GM13976 (cell line): ENCODE results near the gene HTR5A.

Experiments
- DNase-seq: peaks from one replicate; pipeline ENCODE4 v3.0.0; 2012; ENCODE audit warnings: low spot score
- CTCF ChIP-seq: IDR thresholded peaks from 2 replicates; pipeline ENCODE4 v1.5.1; 2012; ENCODE audit warnings: borderline replicate concordance, mild to moderate bottlenecking; ENCODE audit not compliant: insufficient read depth; ENCODE audit errors: extremely low read depth, missing control alignments, control extremely low read depth
- in situ Hi-C: fragments of 300-500 bp; cut with MboI; formaldehyde crosslinking; loops from one replicate; pipeline ENCODE4 v1.12.0; 2022; ENCODE audit warnings: low sequenced_read_pairs, mixed read lengths, inconsistent platforms; ENCODE audit not compliant: unreplicated experiment

HTR5A gene

GRCh38 chr7:155059703-155060102 is 10.4 kb upstream of the HTR5A start:
- no peak for TF ChIP-seq CTCF
- in situ Hi-C loops = no loop called here
- no peak for DNase-seq

DNA sequence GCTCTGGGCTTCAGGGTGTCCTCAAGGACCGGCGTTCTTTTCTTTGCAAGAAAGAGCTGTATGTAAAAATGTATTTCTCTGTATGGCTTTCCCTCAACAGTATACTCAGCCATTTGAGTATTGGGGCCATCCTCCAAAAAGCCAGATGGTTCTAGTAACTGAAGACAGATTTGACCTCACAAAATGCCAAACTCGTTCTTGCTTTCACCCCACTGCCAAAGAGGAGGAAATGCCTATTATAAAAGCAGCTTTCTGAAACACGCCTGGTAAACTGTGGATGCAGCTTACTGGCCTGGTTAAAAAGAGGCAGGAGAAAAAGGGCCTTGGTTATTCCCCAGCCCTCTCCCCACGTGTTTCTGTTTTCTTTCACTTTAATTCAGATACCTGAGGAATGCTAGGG is 7.7 kb upstream of the HTR5A start:
- no peak for TF ChIP-seq CTCF
- no peak for DNase-seq
- in situ Hi-C loops = no loop called here

- in situ Hi-C loops = no loop called here
- TF ChIP-seq CTCF = no peak
- no peak for DNase-seq
Measured at GRCh38 chr7:155064186-155064585, 5.9 kb upstream of the HTR5A start.

GRCh38 chr7:155066417-155066950 is 3.6 kb upstream of the HTR5A start:
- in situ Hi-C loops = no loop called here
- DNase-seq = no peak
- TF ChIP-seq CTCF = no peak

- in situ Hi-C loops = no loop called here
- no peak for DNase-seq
- TF ChIP-seq CTCF = no peak
Measured at GRCh38 chr7:155071121-155071651, 1.1 kb downstream of the HTR5A start.

GRCh38 chr7:155071916-155072571 is 1.9 kb downstream of the HTR5A start:
- in situ Hi-C loops = no loop called here
- DNase-seq = no peak
- no peak for TF ChIP-seq CTCF
